ENCODE results near the gene OR5AS1. TPM values are rescaled to one million over a fixed set of nuclear protein-coding genes. Genes with fewer than 3 reads are reported as not detected.

The OR5AS1 gene
- not detected in 2 replicates for total RNA-seq (2014; rRNA removed)
- not detected for Bru-seq, nascent RNA
- BruChase-seq, experiment 1, labeled RNA remaining after a 6-hour chase = not detected
- BruChase-seq, experiment 2, labeled RNA remaining after a 2-hour chase = not detected
- long read RNA-seq = 0 reads

DNA sequence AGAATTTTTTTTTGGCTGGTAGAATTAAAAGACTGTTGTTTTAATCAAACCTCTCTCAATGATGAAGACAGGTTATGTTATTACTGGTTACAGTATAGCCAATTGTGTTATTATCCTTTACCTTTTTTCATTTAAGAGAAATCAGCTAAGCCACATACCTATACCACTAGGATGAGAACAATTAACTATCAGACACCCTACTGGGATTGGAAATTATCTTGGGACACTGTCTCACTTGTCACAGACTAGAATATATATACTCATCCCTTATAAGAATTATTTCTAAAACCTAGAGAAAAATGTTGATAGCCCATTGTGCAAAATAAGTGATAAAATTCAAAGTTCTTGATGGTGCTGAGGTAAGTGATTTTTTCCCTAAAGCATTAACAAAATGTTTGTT lies at the start of gene OR5AS1:
Gene OR5AS1, plus strand, starts transcription at position 301 of the 400 bp plus-strand sequence. CDS start 2,765 bp downstream, outside the sequence.
- intact Hi-C loops (cut with micrococcal nuclease) = no loop called here
- no peaks in the 10 kb centered on the region for H3K4me1 ChIP-seq (ENCODE audit: insufficient read depth, low read length)
- CTCF ChIA-PET = no interaction called here

GRCh38 chr11:55994525-55994924 lies 32.9 kb upstream of the OR5AS1 start, which contains the start of gene OR5F1:
Gene OR5F1, minus strand, starts transcription at chr11:55994625. Its CDS starts 0 bp downstream, at chr11:55994625.
- Histone ChIP-seq H4K20me1 (ENCODE audit: low read length) (no peaks in the 10 kb centered on the region), H3K4me2 (ENCODE audit: low read length) (no peak within 1 kb of the TSS), H2AFZ (ENCODE audit: low read length) (no peak within 1 kb of the TSS), H3K27me3 (ENCODE audit: low read length) (no peaks in the 10 kb centered on the region), H3K9me3 (ENCODE audit: low read length) (no peaks in the 10 kb centered on the region), H3K36me3 (ENCODE audit: low read depth, low read length) (no peaks in the 10 kb centered on the region), H3K9me2 (replicated peaks; ENCODE audit: low read length) (no peaks in the 10 kb centered on the region), H3K79me2 (ENCODE audit: low read length) (no peaks in the 10 kb centered on the region), H3K9ac (ENCODE audit: low read length) (no peak within 1 kb of the TSS), H3K4me3 (ENCODE audit: low read length) (no peak within 1 kb of the TSS), H3K4me1 (ENCODE audit: insufficient read depth, low read length) (no peaks in the 10 kb centered on the region), H3K27ac (ENCODE audit: low read length) (no peak within 1 kb of the TSS), H3F3A (ENCODE audit: low read length, unreplicated experiment) (no peaks in the 10 kb centered on the region)
- ATAC-seq (no peak), DNase-seq (no peak)
- POLR2A ChIA-PET (ENCODE audit: unreplicated experiment) = no interaction called here
- CTCF ChIA-PET = no interaction called here
- no TSS peak for BruUV-seq (replicated peaks)
- TF ChIP-seq EZH2phosphoT487 (IDR thresholded peaks at IDR 0.05; ENCODE audit: borderline replicate concordance, low read length) (no peak), CTCF (conservative IDR thresholded peaks at IDR 0.05; ENCODE audit: low read depth, low read length) (no peak), EZH2 (IDR thresholded peaks at IDR 0.05; ENCODE audit: low read length, unreplicated experiment) (no peak)
- intact Hi-C loops (cut with micrococcal nuclease) = no loop called here

More for the DNA sequence above, at the start of gene OR5AS1:
- H3K4me2 ChIP-seq (ENCODE audit: low read length) = no peak within 1 kb of the TSS
- no peaks in the 10 kb centered on the region for H3F3A ChIP-seq (ENCODE audit: low read length, unreplicated experiment)
- TF ChIP-seq CTCF (conservative IDR thresholded peaks at IDR 0.05; ENCODE audit: low read depth, low read length) (no peak), EZH2phosphoT487 (IDR thresholded peaks at IDR 0.05; ENCODE audit: borderline replicate concordance, low read length) (no peak), EZH2 (IDR thresholded peaks at IDR 0.05; ENCODE audit: low read length, unreplicated experiment) (no peak)
- no peak within 1 kb of the TSS for H3K4me3 ChIP-seq (ENCODE audit: low read length)
- no peak within 1 kb of the TSS for H2AFZ ChIP-seq (ENCODE audit: low read length)
- DNase-seq (no peak), ATAC-seq (no peak)
- POLR2A ChIA-PET (ENCODE audit: unreplicated experiment) = no interaction called here
- no peaks in the 10 kb centered on the region for H4K20me1 ChIP-seq (ENCODE audit: low read length)
- H3K27me3 ChIP-seq (ENCODE audit: low read length) = no peaks in the 10 kb centered on the region
- H3K79me2 ChIP-seq (ENCODE audit: low read length) = no peaks in the 10 kb centered on the region
- no peak within 1 kb of the TSS for H3K9ac ChIP-seq (ENCODE audit: low read length)
- no TSS peak for BruUV-seq (replicated peaks)
- no peaks in the 10 kb centered on the region for H3K36me3 ChIP-seq (ENCODE audit: low read depth, low read length)
- no peak within 1 kb of the TSS for H3K27ac ChIP-seq (ENCODE audit: low read length)
- no peaks in the 10 kb centered on the region for H3K9me2 ChIP-seq (replicated peaks; ENCODE audit: low read length)
- peaks cover 25% of the 10 kb centered on the region; the same call in 1 of the 2 replicates for H3K9me3 ChIP-seq (ENCODE audit: low read length)

- no peak overlapping the region for H3K27ac ChIP-seq (ENCODE audit: low read length)
- intact Hi-C loops (cut with micrococcal nuclease) = no loop called here
- no peak overlapping the region for H3K4me3 ChIP-seq (ENCODE audit: low read length)
- DNase-seq = no peak
- no peak overlapping the region for H2AFZ ChIP-seq (ENCODE audit: low read length)
- TF ChIP-seq CTCF (conservative IDR thresholded peaks at IDR 0.05; ENCODE audit: low read depth, low read length) (no peak), EZH2 (IDR thresholded peaks at IDR 0.05; ENCODE audit: low read length, unreplicated experiment) (no peak), EZH2phosphoT487 (IDR thresholded peaks at IDR 0.05; ENCODE audit: borderline replicate concordance, low read length) (no peak)
- H3K36me3 ChIP-seq (ENCODE audit: low read depth, low read length) = no peaks in the 10 kb centered on the region
- no peaks in the 10 kb centered on the region for H3K4me1 ChIP-seq (ENCODE audit: insufficient read depth, low read length)
- peaks cover 4% of the 10 kb centered on the region for H3K9me3 ChIP-seq (ENCODE audit: low read length)
- ChIA-PET POLR2A (ENCODE audit: unreplicated experiment) (no interaction called here), CTCF (no interaction called here)
- H3K27me3 ChIP-seq (ENCODE audit: low read length) = no peaks in the 10 kb centered on the region
- H3K79me2 ChIP-seq (ENCODE audit: low read length) = no peaks in the 10 kb centered on the region
- H3K9me2 ChIP-seq (replicated peaks; ENCODE audit: low read length) = no peaks in the 10 kb centered on the region
- no peaks in the 10 kb centered on the region for H4K20me1 ChIP-seq (ENCODE audit: low read length)
- ATAC-seq = no peak
- no peak overlapping the region for H3K9ac ChIP-seq (ENCODE audit: low read length)
- H3K4me2 ChIP-seq (ENCODE audit: low read length) = no peak overlapping the region
- H3F3A ChIP-seq (ENCODE audit: low read length, unreplicated experiment) = no peaks in the 10 kb centered on the region
- BruUV-seq (replicated peaks) = no TSS peak
Observed at GRCh38 chr11:56010716-56011115, 16.7 kb upstream of the OR5AS1 start.
